Skin epidermis (tissue), 12 donors: ENCODE measurements around the gene GAA.

ENCODE experiments used
- H3K27ac ChIP-seq, 21 experiments: fragments of 200-600 bp; sonication (generic) in 11 of 21; one replicate each; pipeline ENCODE4 v1.5.0; 2020; ENCODE audit warnings: mild to moderate bottlenecking in 3 of 21, inconsistent platforms in 2 of 21, moderate library complexity in 2 of 21
- H3K4me3 ChIP-seq, 7 experiments: fragments of 200-600 bp; sonication (generic) in 2 of 7; one replicate each; pipeline ENCODE4 v1.5.0; 2020; ENCODE audit warnings: inconsistent platforms in 2 of 7, mild to moderate bottlenecking in 2 of 7, moderate library complexity in 1 of 7

Gene GAA

GRCh38 chr17:80113033-80113484 is 11.7 kb downstream of the GAA start:
- H3K27ac ChIP-seq: no peak overlapping the region
- H3K4me3 ChIP-seq: no peak overlapping the region

DNA sequence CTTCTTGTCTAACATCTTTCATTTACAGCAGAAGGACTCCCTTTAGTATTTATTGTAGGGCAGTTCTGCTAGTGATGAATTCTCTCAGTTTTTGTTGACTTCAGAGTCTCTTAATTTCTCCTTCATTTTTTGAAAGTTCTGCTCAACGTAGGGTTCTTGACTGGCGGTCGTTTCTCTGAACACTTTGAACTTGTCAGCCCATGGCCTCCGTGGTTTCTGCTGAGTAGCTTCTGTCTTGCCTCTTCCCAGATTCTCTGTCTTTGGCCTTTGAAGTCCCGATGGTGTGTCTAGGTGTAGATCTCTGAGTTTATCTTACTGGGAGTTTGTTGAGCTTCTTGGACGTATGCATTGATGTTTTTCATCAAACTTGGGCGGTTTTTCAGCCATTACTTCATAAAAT is 13.4 kb downstream of the GAA start:
- no peak overlapping the region for H3K4me3 ChIP-seq
- H3K27ac ChIP-seq: no peak overlapping the region

GRCh38 chr17:80115159-80115558 is 13.8 kb downstream of the GAA start:
- no peak overlapping the region for H3K4me3 ChIP-seq
- no peak overlapping the region for H3K27ac ChIP-seq

GRCh38 chr17:80116276-80116920 is 15.0 kb downstream of the GAA start:
- Histone ChIP-seq H3K4me3 (no peak overlapping the region), H3K27ac (no peak overlapping the region)

DNA sequence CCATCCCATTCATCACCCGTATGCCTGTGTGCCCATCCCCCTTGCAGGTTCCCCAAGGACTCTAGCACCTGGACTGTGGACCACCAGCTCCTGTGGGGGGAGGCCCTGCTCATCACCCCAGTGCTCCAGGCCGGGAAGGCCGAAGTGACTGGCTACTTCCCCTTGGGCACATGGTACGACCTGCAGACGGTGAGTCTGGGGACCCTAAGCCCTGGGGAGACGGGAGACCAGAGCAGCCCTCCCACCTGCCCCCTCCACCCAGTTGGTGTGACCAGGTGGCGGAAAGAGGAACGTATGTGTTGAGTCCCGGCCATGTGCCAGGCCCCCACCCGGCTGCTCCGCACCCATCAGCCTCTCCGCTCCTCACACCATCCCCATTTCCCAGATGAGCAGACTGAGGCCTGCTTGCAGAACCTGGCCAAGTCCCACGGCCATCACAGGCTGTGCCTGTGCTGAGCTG is 15.6 kb downstream of the GAA start:
- Histone ChIP-seq H3K4me3 (no peak overlapping the region), H3K27ac (no peak overlapping the region)

GRCh38 chr17:80117491-80118401 is 16.4 kb downstream of the GAA start:
- Histone ChIP-seq H3K27ac (no peak overlapping the region), H3K4me3 (no peak overlapping the region)

GRCh38 chr17:80118601-80119270 is 17.4 kb downstream of the GAA start:
- Histone ChIP-seq H3K4me3 (no peak overlapping the region), H3K27ac (no peak overlapping the region)

- no peak overlapping the region for H3K4me3 ChIP-seq
- H3K27ac ChIP-seq: no peak overlapping the region
Observed at GRCh38 chr17:80119271-80119791, 17.9 kb downstream of the GAA start.

DNA sequence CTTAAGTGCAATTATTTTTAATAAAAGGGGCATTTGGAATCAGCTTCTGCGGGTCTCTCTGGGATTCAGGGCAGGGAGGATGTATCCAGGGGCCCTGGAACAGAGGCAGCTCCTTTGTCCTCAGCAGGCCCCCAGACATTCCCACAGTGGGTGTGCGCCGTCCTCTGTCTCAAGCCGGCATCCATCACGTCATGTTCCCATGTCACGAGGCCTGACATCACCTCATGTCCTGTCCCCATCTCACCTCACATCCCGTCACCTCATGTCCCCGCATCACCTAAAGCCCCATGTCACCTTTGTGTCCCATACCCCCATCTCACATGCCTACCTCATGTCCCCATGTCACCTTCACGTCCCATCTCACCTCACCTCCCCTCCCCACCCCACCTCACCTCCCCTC is 18.5 kb downstream of the GAA start:
- Histone ChIP-seq H3K4me3 (no peak overlapping the region), H3K27ac (no peak overlapping the region)

- H3K27ac ChIP-seq: no peak overlapping the region
- no peak overlapping the region for H3K4me3 ChIP-seq
Observed at GRCh38 chr17:80122026-80122575, 20.7 kb downstream of the GAA start.

- Histone ChIP-seq H3K4me3 (no peak overlapping the region), H3K27ac (no peak overlapping the region)
Observed at GRCh38 chr17:80122926-80123505, 21.6 kb downstream of the GAA start.

GRCh38 chr17:80123791-80124190 is 22.4 kb downstream of the GAA start:
- no peak overlapping the region for H3K4me3 ChIP-seq
- no peak overlapping the region for H3K27ac ChIP-seq

DNA sequence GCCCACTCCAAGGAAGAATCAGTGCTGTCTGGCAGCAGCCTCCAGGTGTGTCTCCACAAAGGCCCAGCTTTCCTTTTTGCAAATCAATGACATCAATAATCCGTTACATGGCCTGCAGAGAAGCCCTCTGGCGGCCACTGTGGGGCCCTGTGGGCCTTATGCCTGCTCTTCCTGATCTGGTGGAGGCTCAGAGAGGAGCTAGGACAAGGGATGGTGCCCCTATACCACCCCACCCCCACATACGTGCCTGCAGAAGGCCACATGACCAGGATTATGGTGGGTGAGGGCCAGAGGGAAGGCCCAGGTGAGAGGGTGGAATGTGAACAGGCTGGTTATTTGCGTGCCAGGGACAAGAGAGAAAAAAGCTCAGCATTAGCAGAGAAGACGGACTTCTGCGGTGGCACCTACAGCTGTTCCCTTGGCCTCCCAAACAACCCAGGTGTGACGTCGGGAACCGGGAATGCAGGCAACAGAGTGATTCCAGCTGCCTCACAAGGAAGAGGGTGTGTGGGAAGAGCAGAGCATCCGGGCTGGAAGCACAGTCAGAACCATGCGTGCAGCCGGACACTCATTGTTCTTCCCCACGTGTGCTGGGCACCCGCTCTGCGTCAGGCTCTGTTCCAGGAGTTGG is 23.1 kb downstream of the GAA start:
- no peak overlapping the region for H3K4me3 ChIP-seq
- H3K27ac ChIP-seq: no peak overlapping the region

DNA sequence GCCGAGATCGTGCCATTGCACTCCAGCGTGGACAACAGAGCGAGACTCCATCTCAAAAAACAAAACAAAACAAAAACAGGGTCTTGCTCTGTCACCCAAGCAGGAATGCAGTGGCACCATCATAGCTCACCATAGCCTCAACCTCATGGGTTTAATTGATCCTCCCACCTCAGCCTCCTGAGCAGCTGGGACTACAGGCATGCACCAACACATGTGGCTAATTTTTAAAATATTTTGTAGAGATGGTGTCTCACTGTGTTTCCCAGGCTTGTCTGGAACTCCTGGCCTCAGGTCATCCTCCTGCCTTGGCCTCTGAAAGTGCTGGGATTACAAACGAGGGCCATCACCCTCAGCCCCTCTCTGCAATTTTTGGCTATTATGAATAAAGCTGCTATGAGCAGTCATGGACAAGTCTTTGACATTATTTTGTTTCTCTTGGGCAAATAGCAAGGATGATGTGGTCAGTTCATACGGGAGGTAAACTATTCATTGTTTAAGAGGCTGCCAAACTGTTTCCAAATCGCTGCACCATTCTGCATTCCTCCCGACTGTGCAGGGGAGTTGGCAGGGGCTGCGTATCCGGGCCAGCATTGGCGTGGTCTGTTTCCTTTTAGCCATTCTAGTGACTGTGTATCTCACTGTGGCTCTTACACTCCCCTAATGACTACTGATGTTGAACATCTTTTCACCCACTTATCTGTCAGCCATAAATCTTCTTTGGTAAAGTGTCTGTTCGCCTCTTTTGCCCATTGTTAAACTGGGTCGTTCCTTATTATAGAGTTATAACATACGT is 24.5 kb downstream of the GAA start:
- H3K27ac ChIP-seq: no peak overlapping the region
- no peak overlapping the region for H3K4me3 ChIP-seq

- Histone ChIP-seq H3K27ac (no peak overlapping the region), H3K4me3 (no peak overlapping the region)
Observed at GRCh38 chr17:80126449-80126715, 25.0 kb downstream of the GAA start.

DNA sequence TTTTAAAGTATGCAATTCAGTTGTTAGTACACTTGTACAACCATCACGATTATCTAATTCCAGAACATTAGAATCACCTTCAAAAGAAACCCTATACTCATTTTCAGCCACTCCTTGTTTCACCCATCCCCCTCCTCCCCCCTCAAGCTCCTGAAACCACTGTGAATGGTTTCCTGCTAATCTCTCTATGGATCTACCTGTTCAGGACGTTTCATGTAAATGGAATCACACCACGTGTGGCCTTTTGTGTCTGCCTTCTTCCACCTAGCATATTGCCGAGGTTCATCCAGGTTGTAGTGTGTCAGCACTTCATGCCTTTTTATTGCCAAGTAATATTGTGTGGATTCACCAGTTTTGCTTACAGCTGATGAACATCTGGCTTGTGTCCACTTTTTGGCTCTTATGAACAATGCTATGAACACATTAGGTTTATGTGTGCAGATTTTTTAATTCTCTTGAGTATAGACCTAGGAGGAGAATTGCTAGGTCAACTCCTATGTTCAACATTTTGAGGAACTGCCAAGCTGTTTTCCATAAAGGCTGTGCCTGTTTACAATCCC is 27.7 kb downstream of the GAA start:
- Histone ChIP-seq H3K27ac (no peak overlapping the region), H3K4me3 (no peak overlapping the region)

DNA sequence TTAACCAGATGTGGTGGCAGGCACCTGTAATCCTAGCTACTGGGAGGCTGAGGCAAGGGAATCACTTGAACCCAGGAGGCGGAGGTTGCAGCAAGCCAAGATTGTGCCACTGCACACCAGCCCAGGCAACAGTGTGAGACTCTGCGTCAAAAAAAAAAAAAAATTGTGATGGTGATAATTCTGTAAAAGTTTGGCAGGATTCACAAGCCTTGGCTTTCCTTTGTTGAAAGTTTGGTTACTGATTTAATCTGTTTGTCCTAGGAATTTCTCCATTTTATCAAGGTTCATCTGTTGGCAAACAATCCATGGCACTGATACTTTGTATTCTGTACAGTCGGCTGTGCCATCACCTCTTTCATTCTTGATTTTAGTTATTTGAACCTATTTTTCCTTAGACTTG is 29.6 kb downstream of the GAA start:
- Histone ChIP-seq H3K4me3 (no peak overlapping the region), H3K27ac (no peak overlapping the region)

DNA sequence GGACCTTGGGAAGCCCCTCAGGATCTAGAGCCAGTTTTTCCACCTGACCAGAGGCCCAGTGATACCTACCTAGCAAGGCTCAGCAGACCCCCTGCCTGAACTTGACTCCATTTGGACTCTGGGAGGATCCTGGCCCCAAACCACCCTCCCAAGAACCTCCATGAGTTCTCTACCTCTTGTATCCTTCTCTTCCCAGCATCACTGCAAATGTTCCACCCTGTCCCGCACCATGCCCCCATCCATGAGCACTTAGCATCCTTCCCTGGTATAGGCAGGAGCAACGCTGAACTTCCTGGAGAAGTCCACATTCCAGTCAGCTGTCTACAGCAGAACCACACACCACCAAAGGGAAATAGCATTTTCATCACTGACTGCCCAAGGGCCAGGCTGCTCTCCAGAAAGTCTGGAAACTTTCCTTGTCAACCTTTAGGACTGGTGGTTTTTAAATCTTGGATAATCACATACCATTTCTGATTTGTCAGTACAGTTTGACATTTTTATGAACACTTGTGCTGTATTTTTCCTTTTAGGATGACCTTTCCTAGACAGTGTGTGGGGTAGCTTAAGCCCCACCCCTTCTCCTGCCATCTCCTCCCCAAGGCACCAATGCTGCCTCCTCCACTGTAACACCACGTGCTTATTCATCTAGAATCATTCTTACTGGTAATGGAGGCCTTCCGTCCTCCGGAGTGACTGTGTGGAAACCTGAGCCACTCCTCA is 31.7 kb downstream of the GAA start:
- H3K27ac ChIP-seq: no peak overlapping the region
- no peak overlapping the region for H3K4me3 ChIP-seq
